Activated B cell treated with CpG ODN at 0.5 μM for 24 hours (primary cell): Measurements from ENCODE around the gene EME2. TPM values are rescaled to one million over a fixed set of nuclear protein-coding genes. Genes with fewer than 3 reads are reported as not detected.

Experiments used
- ATAC-seq: fragments of 200-7000 bp; cut with Tn5 transposase; one replicate; pipeline ENCODE4 v1.10.0; 2021; ENCODE audit warnings: low read depth, mild to moderate bottlenecking, moderate library complexity
- CTCF ChIA-PET: fragments of 350-600 bp; sonication (Branson Sonifier 250); formaldehyde crosslinking; loops from one replicate; lab custom pipeline; 2021; ENCODE audit warnings: antibody characterized with exemption; lab: Charles Lee
- POLR2A ChIA-PET: fragments of 350-600 bp; sonication (Branson Sonifier 250); formaldehyde crosslinking; loops from one replicate; lab custom pipeline; 2021; ENCODE audit warnings: antibody characterized with exemption; lab: Charles Lee
- DNase-seq: peaks from one replicate; pipeline ENCODE4 v3.0.0; 2022
- H3K27ac Mint-ChIP-seq: one replicate; pipeline ENCODE4 v1.8.0; 2020; ENCODE audit warnings: mixed read lengths
- H3K27me3 Mint-ChIP-seq: one replicate; pipeline ENCODE4 v1.8.0; 2021; ENCODE audit warnings: mixed read lengths
- H3K36me3 Mint-ChIP-seq: one replicate; pipeline ENCODE4 v1.8.0; 2021; ENCODE audit warnings: low read depth, mixed read lengths
- H3K4me1 Mint-ChIP-seq: one replicate; pipeline ENCODE4 v1.8.0; 2021; ENCODE audit warnings: mixed read lengths
- H3K4me3 Mint-ChIP-seq: one replicate; pipeline ENCODE4 v1.8.0; 2020; ENCODE audit warnings: mild to moderate bottlenecking, mixed read lengths
- H3K9me3 Mint-ChIP-seq: one replicate; pipeline ENCODE4 v1.8.0; 2020; ENCODE audit warnings: mixed read lengths
- intact Hi-C: fragments of 100-400 bp; cut with micrococcal nuclease; formaldehyde crosslinking; loops from one replicate; pipeline ENCODE4 v1.15.1; 2024
- total RNA-seq: library from RNA; stranded (reverse); gene quantifications from 2 replicates; pipeline ENCODE4 v1.2.3, GENCODE V29; 2022
- TF ChIP-seq, protein P1 (sequence below): fragments of 200-600 bp; IDR thresholded peaks from one replicate; pipeline ENCODE4 v1.8.0; 2022; ENCODE audit warnings: antibody characterized with exemption, mild to moderate bottlenecking

Gene EME2
- total RNA-seq, 1 donor from 2014 or later, result 49.9 TPM

DNA sequence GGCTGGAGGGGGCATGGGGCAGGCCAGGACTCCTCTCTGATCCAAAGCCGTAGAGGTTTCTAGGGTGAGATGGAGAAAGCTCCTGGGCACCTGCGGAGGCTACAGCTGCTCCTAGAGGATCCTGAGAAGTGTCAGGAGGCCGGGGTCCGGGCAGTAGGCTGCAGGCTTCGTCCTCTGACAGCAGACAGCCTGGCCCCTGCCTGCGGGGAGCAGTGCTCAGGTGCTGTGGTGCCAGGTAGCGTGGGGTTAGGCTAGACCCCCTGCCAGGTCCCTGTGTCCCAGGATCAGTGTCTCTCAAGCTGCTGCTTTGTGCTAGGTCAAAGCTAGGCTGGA lies 1.8 kb downstream of the EME2 start:
- Mint-ChIP-seq H3K27ac (no peak overlapping the region), H3K9me3 (no peaks in the 10 kb centered on the region), H3K36me3 (peaks cover 21% of the 10 kb centered on the region), H3K27me3 (no peaks in the 10 kb centered on the region), H3K4me3 (peak overlapping the region; percentile 87), H3K4me1 (peaks cover 24% of the 10 kb centered on the region)
- ChIA-PET POLR2A (interaction anchor here (1.1 to 5.6 kb wide), 2 partner anchors 8 to 67 kb away, joined by 6 to 88 read pairs; partner anchors contain the start of genes NUBP2 and SPSB3), CTCF (interaction anchor here (3.3 kb wide), 1 partner anchor 8 kb away, joined by 15 read pairs; the partner anchor contains the start of genes NUBP2 and SPSB3)
- intact Hi-C loops, result loop anchor here (5.0 kb wide), 1 partner anchor 432 kb away; no protein-coding TSS in a partner anchor
- TF ChIP-seq, protein P1, sequence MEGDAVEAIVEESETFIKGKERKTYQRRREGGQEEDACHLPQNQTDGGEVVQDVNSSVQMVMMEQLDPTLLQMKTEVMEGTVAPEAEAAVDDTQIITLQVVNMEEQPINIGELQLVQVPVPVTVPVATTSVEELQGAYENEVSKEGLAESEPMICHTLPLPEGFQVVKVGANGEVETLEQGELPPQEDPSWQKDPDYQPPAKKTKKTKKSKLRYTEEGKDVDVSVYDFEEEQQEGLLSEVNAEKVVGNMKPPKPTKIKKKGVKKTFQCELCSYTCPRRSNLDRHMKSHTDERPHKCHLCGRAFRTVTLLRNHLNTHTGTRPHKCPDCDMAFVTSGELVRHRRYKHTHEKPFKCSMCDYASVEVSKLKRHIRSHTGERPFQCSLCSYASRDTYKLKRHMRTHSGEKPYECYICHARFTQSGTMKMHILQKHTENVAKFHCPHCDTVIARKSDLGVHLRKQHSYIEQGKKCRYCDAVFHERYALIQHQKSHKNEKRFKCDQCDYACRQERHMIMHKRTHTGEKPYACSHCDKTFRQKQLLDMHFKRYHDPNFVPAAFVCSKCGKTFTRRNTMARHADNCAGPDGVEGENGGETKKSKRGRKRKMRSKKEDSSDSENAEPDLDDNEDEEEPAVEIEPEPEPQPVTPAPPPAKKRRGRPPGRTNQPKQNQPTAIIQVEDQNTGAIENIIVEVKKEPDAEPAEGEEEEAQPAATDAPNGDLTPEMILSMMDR, result no peak
- DNase-seq (no peak), ATAC-seq (no peak)

DNA sequence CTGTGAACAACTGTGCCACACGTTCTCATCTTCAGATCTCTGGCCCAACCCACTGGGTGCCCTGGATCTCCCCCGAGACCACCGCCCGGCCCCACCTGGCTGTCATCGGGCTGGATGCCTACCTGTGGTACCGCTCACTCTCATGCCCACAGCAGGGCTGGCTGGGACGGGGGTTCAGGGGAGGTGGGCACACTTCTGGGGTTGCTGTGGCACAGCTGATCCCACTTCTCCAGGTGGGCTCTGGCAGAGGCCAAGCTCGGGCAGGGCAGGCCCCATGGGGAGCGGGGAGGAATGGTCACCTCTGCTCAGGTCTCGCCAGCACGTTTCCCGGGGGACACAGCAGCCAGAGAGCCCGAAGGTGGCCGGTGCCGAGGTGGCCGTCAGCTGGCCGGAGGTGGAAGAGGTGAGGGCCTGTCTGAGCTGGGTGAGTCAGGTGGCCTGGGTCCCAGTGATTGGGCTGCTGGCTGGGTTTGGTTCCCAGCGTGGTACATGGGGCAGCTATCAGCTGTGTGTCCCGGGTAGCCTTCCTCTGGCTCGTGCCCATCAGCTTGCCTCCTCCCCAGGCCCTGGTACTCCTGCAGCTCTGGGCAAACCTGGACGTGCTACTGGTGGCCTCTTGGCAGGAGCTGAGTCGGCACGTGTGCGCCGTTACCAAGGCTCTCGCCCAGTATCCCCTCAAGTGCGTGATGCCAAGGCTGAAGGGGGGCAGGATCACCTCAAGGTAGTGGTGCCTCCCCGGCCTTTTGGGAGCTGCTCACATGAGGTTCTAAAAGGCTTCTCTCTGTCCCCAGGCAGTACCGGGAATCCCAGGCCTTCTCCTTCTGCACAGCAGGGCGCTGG lies 2.6 kb downstream of the EME2 start:
- ChIA-PET CTCF (no interaction called here), POLR2A (interaction anchor here (5.6 kb wide), 1 partner anchor 8 kb away, joined by 88 read pairs; the partner anchor contains the start of genes NUBP2 and SPSB3)
- Mint-ChIP-seq H3K4me3 (peak overlapping the region; percentile 28), H3K27ac (no peak overlapping the region), H3K36me3 (peaks cover 19% of the 10 kb centered on the region), H3K4me1 (peaks cover 19% of the 10 kb centered on the region), H3K9me3 (no peaks in the 10 kb centered on the region), H3K27me3 (no peaks in the 10 kb centered on the region)
- ATAC-seq (no peak), DNase-seq (no peak)
- TF ChIP-seq, protein P1, result no peak
- intact Hi-C loops, result no loop called here

DNA sequence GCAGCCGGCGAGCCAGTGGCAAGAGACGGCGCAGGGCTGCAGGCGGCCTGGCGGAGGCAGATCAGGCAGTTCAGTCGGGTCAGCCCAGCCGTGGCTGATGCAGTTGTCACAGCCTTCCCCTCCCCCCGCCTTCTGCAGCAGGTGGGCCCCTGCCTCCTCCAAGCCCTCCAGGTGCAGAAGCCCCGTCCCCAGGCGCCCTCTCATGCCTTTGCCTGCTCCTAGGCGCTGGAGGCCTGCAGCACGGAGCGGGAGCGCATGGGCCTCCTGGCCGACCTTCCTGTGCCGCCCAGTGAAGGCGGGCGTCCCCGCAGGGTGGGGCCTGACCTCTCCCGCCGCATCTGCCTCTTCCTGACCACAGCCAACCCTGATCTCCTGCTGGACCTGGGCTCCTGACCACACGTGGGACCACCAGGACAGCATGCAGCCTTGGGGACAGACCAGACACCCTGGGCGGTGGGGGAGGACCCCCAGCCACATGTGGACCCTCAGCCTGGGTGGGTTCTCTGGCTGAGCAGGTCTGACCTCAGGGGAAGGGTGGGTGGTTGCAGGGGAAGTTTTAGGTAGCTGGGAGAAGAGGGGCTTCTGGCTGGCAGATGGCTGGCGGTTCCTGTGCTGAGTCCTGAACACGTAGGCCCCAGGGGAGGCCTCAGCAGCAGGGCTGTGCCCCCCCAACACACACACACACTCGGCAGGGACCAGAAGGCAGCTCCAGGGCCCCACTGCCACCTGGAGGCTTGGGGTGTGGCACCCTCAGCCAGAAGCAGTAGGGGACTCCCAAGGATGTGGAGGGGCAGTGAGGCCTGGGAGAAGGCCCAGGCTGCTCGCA lies 3.4 kb downstream of the EME2 start:
- ChIA-PET POLR2A (no interaction called here), CTCF (no interaction called here)
- H3K27ac Mint-ChIP-seq, result no peak overlapping the region
- no peak overlapping the region for H3K4me3 Mint-ChIP-seq
- no peaks in the 10 kb centered on the region for H3K27me3 Mint-ChIP-seq
- TF ChIP-seq, protein P1, result no peak
- H3K9me3 Mint-ChIP-seq, result no peaks in the 10 kb centered on the region
- ATAC-seq (no peak), DNase-seq (no peak)
- H3K4me1 Mint-ChIP-seq, result peaks cover 15% of the 10 kb centered on the region
- intact Hi-C loops, result no loop called here
- H3K36me3 Mint-ChIP-seq, result peaks cover 19% of the 10 kb centered on the region

DNA sequence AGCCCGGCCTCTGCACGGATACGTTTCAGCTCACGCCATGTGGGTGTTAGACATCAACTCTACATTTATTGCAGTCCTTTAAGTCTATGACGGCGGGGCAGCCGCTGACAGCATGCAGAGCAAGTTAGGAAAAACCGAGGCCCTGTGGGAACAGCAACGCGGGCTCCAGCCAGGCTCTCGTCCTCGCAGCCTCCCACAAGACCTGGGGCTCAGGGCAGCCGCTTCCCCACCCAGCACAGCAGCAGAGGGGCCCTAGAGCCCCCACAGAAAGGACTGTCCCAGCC lies 4.0 kb downstream of the EME2 start:
- no peak overlapping the region for H3K4me3 Mint-ChIP-seq
- POLR2A ChIA-PET, result no interaction called here

More for the DNA sequence above, 4.0 kb downstream of the EME2 start:
- DNase-seq, result no peak
- Mint-ChIP-seq H3K27ac (no peak overlapping the region), H3K27me3 (no peaks in the 10 kb centered on the region), H3K4me1 (peaks cover 20% of the 10 kb centered on the region), H3K9me3 (no peaks in the 10 kb centered on the region), H3K36me3 (peaks cover 19% of the 10 kb centered on the region)
- ATAC-seq, result no peak
- CTCF ChIA-PET, result no interaction called here
- TF ChIP-seq, protein P1, result no peak
- intact Hi-C loops, result no loop called here
